Measurements from ENCODE around the gene PGM2L1.
A peak's percentile ranks its signal among the peaks of the same experiment; 100 is the strongest.
"Not testable (repeated sequence)": the region's sequence is repeated elsewhere in the genome, so short reads cannot be mapped to it uniquely, and the experiment has no call there.

The PGM2L1 gene

GRCh38 chr11:74397501-74398243, 561 bp downstream of the PGM2L1 start:
- peak; percentile 12 for DNase-seq

- DNase-seq: no peak
Measured at GRCh38 chr11:74392256-74392655, 6.0 kb downstream of the PGM2L1 start.

- DNase-seq: no peak
Measured at GRCh38 chr11:74391193-74391592, 7.0 kb downstream of the PGM2L1 start.

- no peak for DNase-seq
Measured at GRCh38 chr11:74390697-74391096, 7.5 kb downstream of the PGM2L1 start.

- peak; percentile 9 for DNase-seq
Measured at GRCh38 chr11:74388678-74389327, 9.4 kb downstream of the PGM2L1 start.

- no peak for DNase-seq
Measured at GRCh38 chr11:74384641-74385040, 13.6 kb downstream of the PGM2L1 start.

- DNase-seq: no peak
Measured at GRCh38 chr11:74380746-74381439, 17.3 kb downstream of the PGM2L1 start.

- no peak for DNase-seq
Measured at GRCh38 chr11:74377689-74378088, 20.5 kb downstream of the PGM2L1 start.

GRCh38 chr11:74373382-74373781, 24.9 kb downstream of the PGM2L1 start:
- DNase-seq: no peak

GRCh38 chr11:74371269-74372052, 26.8 kb downstream of the PGM2L1 start:
- no peak for DNase-seq

- no peak for DNase-seq
Measured at GRCh38 chr11:74370123-74370522, 28.1 kb downstream of the PGM2L1 start.

- DNase-seq: no peak
Measured at GRCh38 chr11:74367881-74368280, 30.4 kb downstream of the PGM2L1 start.

GRCh38 chr11:74366576-74366975, 31.7 kb downstream of the PGM2L1 start:
- DNase-seq: no peak

GRCh38 chr11:74365805-74366204, 32.4 kb downstream of the PGM2L1 start:
- not testable (repeated sequence) for DNase-seq

GRCh38 chr11:74357449-74357848, 40.8 kb downstream of the PGM2L1 start:
- no peak for DNase-seq

- no peak for DNase-seq
Measured at GRCh38 chr11:74355626-74356025, 42.6 kb downstream of the PGM2L1 start.

GRCh38 chr11:74354036-74354435, 44.2 kb downstream of the PGM2L1 start:
- no peak for DNase-seq

GRCh38 chr11:74347381-74347780, 50.9 kb downstream of the PGM2L1 start:
- DNase-seq: no peak

- DNase-seq: no peak
Measured at GRCh38 chr11:74345420-74345819, 52.8 kb downstream of the PGM2L1 start.

- DNase-seq: no peak
Measured at GRCh38 chr11:74341921-74342320, 56.3 kb downstream of the PGM2L1 start.

GRCh38 chr11:74339619-74340018, 58.6 kb downstream of the PGM2L1 start:
- DNase-seq: no peak

- no peak for DNase-seq
Measured at GRCh38 chr11:74338963-74339362, 59.3 kb downstream of the PGM2L1 start.

GRCh38 chr11:74333193-74333592, 65.0 kb downstream of the PGM2L1 start:
- no peak for DNase-seq
